ENCODE measurements around the gene CEP89.
"Not testable (repeated sequence)": the region's sequence is repeated elsewhere in the genome, so short reads cannot be mapped to it uniquely, and the experiment has no call there.

Gene CEP89

GRCh38 chr19:32858559-32858958 lies 113.2 kb downstream of the CEP89 start:
- Histone ChIP-seq H3K27ac (no peak overlapping the region), H3K4me3 (no peak overlapping the region)

GRCh38 chr19:32858155-32858554 lies 113.6 kb downstream of the CEP89 start:
- Histone ChIP-seq H3K4me3 (no peak overlapping the region), H3K27ac (no peak overlapping the region)

GRCh38 chr19:32857584-32857983 lies 114.2 kb downstream of the CEP89 start:
- Histone ChIP-seq H3K27ac (no peak overlapping the region), H3K4me3 (no peak overlapping the region)

GRCh38 chr19:32856818-32857217 lies 114.9 kb downstream of the CEP89 start:
- not testable (repeated sequence) for H3K27ac ChIP-seq, H3K4me3 ChIP-seq

GRCh38 chr19:32852216-32852615 lies 119.5 kb downstream of the CEP89 start:
- no peak overlapping the region for H3K27ac ChIP-seq

GRCh38 chr19:32848035-32848434 lies 123.7 kb downstream of the CEP89 start:
- not testable (repeated sequence) for H3K4me3 ChIP-seq, H3K27ac ChIP-seq

More at GRCh38 chr19:32852216-32852615, 119.5 kb downstream of the CEP89 start:
- H3K4me3 ChIP-seq: no peak overlapping the region

GRCh38 chr19:32843716-32844245 lies 128.0 kb downstream of the CEP89 start:
- no peak overlapping the region for H3K4me3 ChIP-seq
- H3K27ac ChIP-seq: no peak overlapping the region

- no peak overlapping the region for H3K27ac ChIP-seq
- H3K4me3 ChIP-seq: no peak overlapping the region
These were observed 129.7 kb downstream of the CEP89 start for GRCh38 chr19:32842061-32842460.

- H3K4me3 ChIP-seq: no peak overlapping the region
These were observed 134.2 kb downstream of the CEP89 start for GRCh38 chr19:32837531-32837930.

GRCh38 chr19:32833388-32833787 lies 138.4 kb downstream of the CEP89 start:
- H3K27ac ChIP-seq, H3K4me3 ChIP-seq: not testable (repeated sequence)

More at GRCh38 chr19:32837531-32837930, 134.2 kb downstream of the CEP89 start:
- no peak overlapping the region for H3K27ac ChIP-seq

GRCh38 chr19:32832825-32833224 lies 138.9 kb downstream of the CEP89 start:
- H3K4me3 ChIP-seq, H3K27ac ChIP-seq: not testable (repeated sequence)

- not testable (repeated sequence) for H3K27ac ChIP-seq, H3K4me3 ChIP-seq
These were observed 139.7 kb downstream of the CEP89 start for GRCh38 chr19:32832094-32832493.

- Histone ChIP-seq H3K27ac (no peak overlapping the region), H3K4me3 (no peak overlapping the region)
These were observed 140.1 kb downstream of the CEP89 start for GRCh38 chr19:32831611-32832010.

GRCh38 chr19:32830231-32831014 lies 141.3 kb downstream of the CEP89 start:
- Histone ChIP-seq H3K4me3 (no peak overlapping the region), H3K27ac (no peak overlapping the region)

GRCh38 chr19:32829345-32829896 lies 142.3 kb downstream of the CEP89 start:
- H3K4me3 ChIP-seq: no peak overlapping the region
- H3K27ac ChIP-seq: no peak overlapping the region

- no peak overlapping the region for H3K27ac ChIP-seq
- H3K4me3 ChIP-seq: no peak overlapping the region
These were observed 143.0 kb downstream of the CEP89 start for GRCh38 chr19:32828643-32829344.

- Histone ChIP-seq H3K27ac (no peak overlapping the region), H3K4me3 (no peak overlapping the region)
These were observed 143.6 kb downstream of the CEP89 start for GRCh38 chr19:32828139-32828538.
